Keratinocyte (primary cell): Measurements from ENCODE around the gene TP63. TPM values are rescaled to one million over a fixed set of nuclear protein-coding genes. Genes with fewer than 3 reads are reported as not detected.

ENCODE experiments used
- DNase-seq: peaks from one replicate; pipeline ENCODE4 v3.0.0-alpha.2; 2011; ENCODE audit warnings: low read depth, missing footprints, low spot score
- FAIRE-seq: peaks from 2 replicates; lab custom pipeline; 2011; peaks lifted over from hg19 to GRCh38; lab: Jason Lieb, UNC
- H2AFZ ChIP-seq: 2 replicates; pipeline ENCODE4 v1.6.0; 2012; ENCODE audit warnings: low read length, control low read depth, inconsistent platforms; ENCODE audit not compliant: control insufficient read depth
- H3K27ac ChIP-seq: 2 replicates; pipeline ENCODE4 v1.5.1; 2011; ENCODE audit warnings: low read length; ENCODE audit not compliant: control insufficient read depth, insufficient read depth
- H3K27me3 ChIP-seq: 3 replicates; pipeline ENCODE4 v1.6.0; 2011; ENCODE audit warnings: low read length; ENCODE audit not compliant: control insufficient read depth, insufficient read depth; ENCODE audit errors: extremely low read depth
- H3K36me3 ChIP-seq, 2 experiments: 2 replicates in 1 of 2; 3 replicates in 1 of 2; pipeline ENCODE4 v1.5.1; 2011; ENCODE audit warnings: low read length in 2 of 2, mild to moderate bottlenecking in 1 of 2; ENCODE audit not compliant: control insufficient read depth in 2 of 2, insufficient read depth in 2 of 2; ENCODE audit errors: extremely low read depth in 1 of 2
- H3K4me1 ChIP-seq: 3 replicates; pipeline ENCODE4 v1.5.1; 2011; ENCODE audit warnings: low read length; ENCODE audit not compliant: control insufficient read depth, insufficient read depth; ENCODE audit errors: extremely low read depth
- H3K4me2 ChIP-seq: 3 replicates; pipeline ENCODE4 v1.6.0; 2011; ENCODE audit warnings: low read depth, low read length; ENCODE audit not compliant: control insufficient read depth, insufficient read depth; ENCODE audit errors: extremely low read depth
- H3K4me3 ChIP-seq, 3 experiments: fragments of 200-600 bp in 1 of 3; sonication (generic) in 1 of 3; 2 replicates in 2 of 3; 3 replicates in 1 of 3; pipeline ENCODE4 v1.5.1; 2011 to 2016; ENCODE audit warnings: low read length in 3 of 3, mild to moderate bottlenecking in 3 of 3, control low read depth in 2 of 3, inconsistent platforms in 1 of 3, low read depth in 1 of 3, mixed read lengths in 1 of 3, mixed run types in 1 of 3, moderate library complexity in 1 of 3; ENCODE audit not compliant: control insufficient read depth in 2 of 3, insufficient read depth in 2 of 3; ENCODE audit errors: extremely low read depth in 1 of 3
- H3K79me2 ChIP-seq: 2 replicates; pipeline ENCODE4 v1.6.0; 2012; ENCODE audit warnings: low read length; ENCODE audit not compliant: control insufficient read depth, insufficient read depth
- H3K9ac ChIP-seq: 3 replicates; pipeline ENCODE4 v1.6.0; 2011; ENCODE audit warnings: low read length; ENCODE audit not compliant: control insufficient read depth, insufficient read depth; ENCODE audit errors: extremely low read depth
- H3K9me1 ChIP-seq: 3 replicates; pipeline ENCODE4 v1.6.0; 2011; ENCODE audit warnings: low read length; ENCODE audit not compliant: control insufficient read depth, insufficient read depth; ENCODE audit errors: extremely low read depth
- H3K9me3 ChIP-seq: 2 replicates; pipeline ENCODE4 v1.5.1; 2012; ENCODE audit warnings: low read depth, low read length; ENCODE audit not compliant: control insufficient read depth
- H4K20me1 ChIP-seq: 3 replicates; pipeline ENCODE4 v1.6.0; 2011; ENCODE audit warnings: low read length; ENCODE audit not compliant: control insufficient read depth, insufficient read depth; ENCODE audit errors: extremely low read depth
- CTCF ChIP-seq, 3 experiments: IDR thresholded peaks in 1 of 3; conservative IDR thresholded peaks in 1 of 3; optimal IDR thresholded peaks in 1 of 3; 2 replicates in 2 of 3; 3 replicates in 1 of 3; pipeline versions ENCODE3 to v1.5.1; 2011; ENCODE audit warnings: low read length in 3 of 3, mild to moderate bottlenecking in 3 of 3, moderate library complexity in 2 of 3, control low read depth in 1 of 3, inconsistent platforms in 1 of 3; ENCODE audit not compliant: insufficient read depth in 2 of 3; ENCODE audit errors: extremely low read depth in 1 of 3
- EZH2 ChIP-seq: IDR thresholded peaks from one replicate; pipeline ENCODE4 v1.6.1; 2012; ENCODE audit warnings: inconsistent platforms, mild to moderate bottlenecking, low read length, moderate library complexity
- dilution Hi-C: fragments of 300-500 bp; cut with MboI; formaldehyde crosslinking; loops from one replicate; pipeline ENCODE4 v1.7.0; 2020; ENCODE audit warnings: low sequenced_read_pairs; ENCODE audit not compliant: extremely low pct_ligation_motif_present
- polyA plus RNA-seq, 5 experiments: library from polyadenylated mRNA; depleted of rRNA in 3 of 5; stranded (reverse) in 3 of 5; stranded (forward) in 1 of 5; unstranded in 1 of 5; fragments of >200 nt; gene quantifications; 1 replicate in 1 of 5; 2 replicates in 3 of 5; 3 replicates in 1 of 5; pipeline versions ENCODE4 v1.2.1 to v1.2.3, GENCODE V29; 2011 to 2012; ENCODE audit warnings: missing spikeins in 2 of 5, low read depth in 1 of 5, low replicate concordance in 1 of 5

The TP63 gene
- polyA plus RNA-seq, 1 donor (not counting 4 experiments of a cell fraction or from before 2014, with no cell fraction given), result 214 TPM

- no peaks in the 10 kb centered on the region for H3K9me3 ChIP-seq
- no peaks in the 10 kb centered on the region for H3K27me3 ChIP-seq
- peak; percentile 54 for DNase-seq
- H3K9ac ChIP-seq, result no peak overlapping the region
- peak overlapping the region; percentile 72 for H2AFZ ChIP-seq
- dilution Hi-C loops, result no loop called here
- H3K27ac ChIP-seq, result peak overlapping the region; percentile 67
- TF ChIP-seq EZH2 (no peak), CTCF (optimal IDR thresholded peaks at IDR 0.05 in 1 of 3, IDR thresholded peaks at IDR 0.05 in 1 of 3, conservative IDR thresholded peaks at IDR 0.05 in 1 of 3; ENCODE audit: extremely low read depth in 1 of 3, insufficient read depth in 2 of 3, low read length in 3 of 3) (no peak)
- H3K79me2 ChIP-seq, result no peaks in the 10 kb centered on the region
- H4K20me1 ChIP-seq, result no peaks in the 10 kb centered on the region
- H3K4me2 ChIP-seq, result peak overlapping the region; percentile 23
- H3K4me1 ChIP-seq, result peaks cover 29% of the 10 kb centered on the region
- H3K9me1 ChIP-seq, result no peaks in the 10 kb centered on the region
- no peaks in the 10 kb centered on the region for H3K36me3 ChIP-seq
- no peak overlapping the region for H3K4me3 ChIP-seq
- peak; percentile 99 for FAIRE-seq
Observed at GRCh38 chr3:189710620-189711402, 79.6 kb downstream of the TP63 start.

DNA sequence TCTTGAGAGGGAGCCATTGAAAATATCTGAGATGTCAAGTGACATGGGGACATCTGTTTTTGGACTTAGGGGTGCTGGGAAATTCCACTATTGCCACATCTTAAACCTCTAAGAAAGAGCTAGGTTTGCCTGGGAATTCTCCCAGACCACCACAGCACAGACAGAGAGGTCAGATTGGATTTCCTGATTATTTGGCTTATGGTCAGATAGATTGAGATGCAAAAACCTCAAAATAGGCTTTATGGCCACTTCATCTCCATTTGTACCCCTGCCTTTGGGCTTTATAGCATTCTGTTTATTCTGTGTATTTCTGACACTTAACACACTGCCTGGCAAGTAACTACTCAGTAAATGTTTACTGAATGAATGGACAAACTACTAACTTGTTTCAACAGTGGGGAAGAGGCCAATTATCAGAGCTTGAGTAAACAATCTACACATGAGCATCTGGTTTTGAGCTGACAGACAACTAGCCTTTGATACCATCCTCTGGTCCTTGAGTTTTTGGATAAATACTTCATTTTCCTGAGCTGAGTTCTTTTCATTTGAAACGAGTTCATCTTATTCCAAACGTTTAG, 81.8 kb downstream of the TP63 start:
- H3K9me3 ChIP-seq, result no peaks in the 10 kb centered on the region
- dilution Hi-C loops, result no loop called here
- H3K4me1 ChIP-seq, result peaks cover 30% of the 10 kb centered on the region
- no peaks in the 10 kb centered on the region for H3K27me3 ChIP-seq
- no peaks in the 10 kb centered on the region for H3K79me2 ChIP-seq
- DNase-seq (no peak), FAIRE-seq (no peak)
- H3K4me3 ChIP-seq, result no peak overlapping the region
- no peak overlapping the region for H3K9ac ChIP-seq
- no peak overlapping the region for H3K4me2 ChIP-seq
- H2AFZ ChIP-seq, result no peak overlapping the region
- TF ChIP-seq EZH2 (no peak), CTCF (optimal IDR thresholded peaks at IDR 0.05 in 1 of 3, IDR thresholded peaks at IDR 0.05 in 1 of 3, conservative IDR thresholded peaks at IDR 0.05 in 1 of 3; ENCODE audit: extremely low read depth in 1 of 3, insufficient read depth in 2 of 3, low read length in 3 of 3) (no peak)
- no peaks in the 10 kb centered on the region for H3K36me3 ChIP-seq
- H3K9me1 ChIP-seq, result no peaks in the 10 kb centered on the region
- no peaks in the 10 kb centered on the region for H4K20me1 ChIP-seq
- H3K27ac ChIP-seq, result no peak overlapping the region
